GM10266 (cell line): Measurements from ENCODE around the gene RBMS3.

Experiments used
- DNase-seq: peaks from one replicate; pipeline ENCODE4 v3.0.0; 2012; ENCODE audit errors: extremely low spot score
- TF ChIP-seq, protein P1 (sequence below): IDR thresholded peaks from 2 replicates; pipeline ENCODE4 v1.5.1; 2012; ENCODE audit warnings: mild to moderate bottlenecking, low read depth; ENCODE audit not compliant: control insufficient read depth, insufficient read depth; ENCODE audit errors: missing control alignments

The RBMS3 gene

DNA sequence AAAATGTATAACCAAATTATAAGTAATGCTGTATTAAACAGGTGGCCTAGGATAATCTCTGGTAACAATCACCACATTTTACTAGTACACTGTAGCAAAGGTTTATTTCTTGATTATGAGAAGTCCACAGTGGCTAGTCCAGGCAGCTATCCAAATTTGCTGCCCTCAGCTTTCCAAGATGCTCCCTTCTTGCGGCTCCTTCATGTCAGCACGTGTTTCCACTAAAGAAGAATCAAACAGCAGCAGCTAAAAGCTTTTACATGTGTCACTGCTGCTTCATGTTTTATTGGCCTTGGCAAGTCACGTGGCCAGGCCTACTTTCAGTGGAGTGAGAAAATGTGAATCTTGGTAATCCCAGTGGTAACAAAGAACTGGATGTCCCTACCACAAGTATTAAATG is 5.6 kb upstream of the RBMS3 start:
- TF ChIP-seq, protein P1, sequence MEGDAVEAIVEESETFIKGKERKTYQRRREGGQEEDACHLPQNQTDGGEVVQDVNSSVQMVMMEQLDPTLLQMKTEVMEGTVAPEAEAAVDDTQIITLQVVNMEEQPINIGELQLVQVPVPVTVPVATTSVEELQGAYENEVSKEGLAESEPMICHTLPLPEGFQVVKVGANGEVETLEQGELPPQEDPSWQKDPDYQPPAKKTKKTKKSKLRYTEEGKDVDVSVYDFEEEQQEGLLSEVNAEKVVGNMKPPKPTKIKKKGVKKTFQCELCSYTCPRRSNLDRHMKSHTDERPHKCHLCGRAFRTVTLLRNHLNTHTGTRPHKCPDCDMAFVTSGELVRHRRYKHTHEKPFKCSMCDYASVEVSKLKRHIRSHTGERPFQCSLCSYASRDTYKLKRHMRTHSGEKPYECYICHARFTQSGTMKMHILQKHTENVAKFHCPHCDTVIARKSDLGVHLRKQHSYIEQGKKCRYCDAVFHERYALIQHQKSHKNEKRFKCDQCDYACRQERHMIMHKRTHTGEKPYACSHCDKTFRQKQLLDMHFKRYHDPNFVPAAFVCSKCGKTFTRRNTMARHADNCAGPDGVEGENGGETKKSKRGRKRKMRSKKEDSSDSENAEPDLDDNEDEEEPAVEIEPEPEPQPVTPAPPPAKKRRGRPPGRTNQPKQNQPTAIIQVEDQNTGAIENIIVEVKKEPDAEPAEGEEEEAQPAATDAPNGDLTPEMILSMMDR, result no peak
- no peak for DNase-seq

DNA sequence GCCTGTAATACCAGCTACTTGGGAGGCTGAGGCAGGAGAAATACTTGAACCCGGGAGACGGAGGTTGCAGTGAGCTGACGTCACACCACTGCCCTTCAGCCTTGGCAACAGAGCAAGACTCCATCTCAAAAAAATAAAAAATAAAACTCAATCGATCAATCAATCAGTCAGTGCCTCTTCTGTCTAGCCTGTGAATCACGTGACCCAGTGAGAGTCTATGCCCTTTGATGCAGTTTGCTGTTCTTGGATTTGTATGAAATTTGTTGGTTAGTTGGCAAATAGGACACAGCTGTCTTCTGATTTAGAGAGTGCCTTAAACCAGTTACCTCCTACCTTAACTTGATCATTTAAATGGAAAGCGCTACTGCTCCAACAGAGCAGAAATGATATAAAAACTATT is 3.6 kb upstream of the RBMS3 start:
- TF ChIP-seq, protein P1, result no peak
- no peak for DNase-seq

DNA sequence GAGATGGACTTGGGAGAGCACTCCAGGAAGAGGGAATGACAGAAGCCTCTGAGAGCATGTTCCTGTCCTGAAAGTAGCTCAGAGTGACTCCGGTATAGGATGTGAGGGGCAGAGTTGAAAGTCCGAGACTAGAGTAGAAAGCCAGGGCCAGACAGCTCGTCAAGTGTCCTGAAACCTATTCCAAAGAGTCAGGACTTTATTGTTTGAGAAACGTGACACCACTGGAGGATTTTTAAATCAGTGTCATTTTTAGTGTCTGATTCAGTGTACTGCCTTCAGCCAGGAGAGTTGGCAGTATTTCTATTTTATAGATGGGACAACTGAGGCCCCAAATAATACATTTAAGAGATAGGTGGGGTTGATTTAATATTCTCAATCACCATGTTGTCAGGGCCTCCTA is 1.6 kb upstream of the RBMS3 start:
- no peak for DNase-seq

DNA sequence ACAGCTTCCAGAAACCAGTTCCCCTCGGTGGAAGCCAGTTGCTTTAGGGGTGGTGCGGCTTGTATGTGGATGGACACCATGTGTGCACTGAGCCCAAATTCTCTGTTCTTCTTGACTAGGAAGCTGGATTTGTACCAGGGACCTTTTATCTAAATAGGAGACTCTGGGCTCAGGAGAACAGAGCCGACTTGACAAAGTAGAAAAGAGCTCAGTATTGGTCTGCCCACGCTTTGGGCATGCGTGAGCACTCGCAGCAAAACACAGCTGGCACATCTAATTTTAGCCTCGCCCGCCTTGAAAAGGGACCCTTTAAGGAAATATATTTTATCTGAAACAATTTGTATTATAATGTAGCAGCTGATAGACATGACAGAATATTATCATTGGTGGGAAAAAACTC is 1.1 kb upstream of the RBMS3 start:
- TF ChIP-seq, protein P1, result no peak

More for the DNA sequence above, 1.6 kb upstream of the RBMS3 start:
- TF ChIP-seq, protein P1, result no peak

DNA sequence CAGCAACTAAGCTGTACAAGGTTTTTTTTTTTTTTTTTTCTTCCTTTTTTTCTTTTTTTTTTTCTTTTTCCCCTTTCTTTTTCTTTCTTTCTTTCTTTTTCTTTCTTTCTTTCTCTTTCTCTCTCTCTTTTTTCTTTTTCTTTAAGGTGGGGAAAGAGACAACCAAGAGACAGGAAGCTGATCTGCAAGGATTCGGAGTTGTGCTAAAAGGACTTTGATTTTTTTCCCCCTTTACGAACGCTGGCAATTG is 148 bp downstream of the RBMS3 start:
- TF ChIP-seq, protein P1, result no peak
- no peak for DNase-seq

More for the DNA sequence above, 1.1 kb upstream of the RBMS3 start:
- DNase-seq, result no peak

DNA sequence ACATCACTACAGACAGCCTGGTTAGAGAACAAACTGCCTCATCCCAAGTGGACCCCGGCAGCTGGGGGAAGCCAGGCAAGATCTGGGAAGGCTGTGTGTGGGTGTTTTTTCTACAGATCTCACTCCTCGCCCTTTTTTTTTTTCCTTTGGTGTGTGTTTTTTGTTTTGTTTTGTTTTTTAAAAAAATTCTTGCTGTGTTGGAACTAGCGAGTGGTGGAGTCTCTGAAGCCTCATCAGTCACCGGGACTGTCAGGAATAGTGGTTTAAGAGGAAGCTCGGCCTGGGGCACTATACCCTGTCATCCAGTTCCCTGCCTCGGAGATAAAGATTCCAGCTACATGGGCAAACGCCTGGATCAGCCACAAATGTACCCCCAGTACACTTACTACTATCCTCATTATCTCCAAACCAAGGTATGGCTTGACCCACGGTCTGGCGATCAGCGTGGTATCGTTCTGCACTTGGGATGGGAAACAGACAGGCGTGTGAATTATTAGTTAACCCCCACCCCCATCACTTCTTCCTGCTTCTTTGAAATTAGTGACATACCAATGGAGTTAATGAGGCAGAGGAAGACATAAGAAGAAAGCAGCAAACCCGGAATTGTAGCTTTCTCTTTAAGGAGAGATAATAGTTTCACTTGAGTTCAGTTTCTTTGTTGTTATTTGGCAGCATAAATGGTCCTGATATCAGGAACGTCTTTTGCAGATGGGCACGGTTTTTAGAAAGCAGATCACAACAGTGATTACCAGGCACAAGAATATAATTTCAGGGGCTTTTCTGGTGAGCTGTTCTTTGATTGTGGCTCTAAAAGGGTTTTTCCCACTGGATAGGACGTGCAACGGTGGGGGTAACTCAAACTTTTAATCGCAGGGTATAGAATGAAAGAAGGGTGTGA is 722 bp downstream of the RBMS3 start:
- TF ChIP-seq, protein P1, result no peak
- DNase-seq, result peak; percentile 20

DNA sequence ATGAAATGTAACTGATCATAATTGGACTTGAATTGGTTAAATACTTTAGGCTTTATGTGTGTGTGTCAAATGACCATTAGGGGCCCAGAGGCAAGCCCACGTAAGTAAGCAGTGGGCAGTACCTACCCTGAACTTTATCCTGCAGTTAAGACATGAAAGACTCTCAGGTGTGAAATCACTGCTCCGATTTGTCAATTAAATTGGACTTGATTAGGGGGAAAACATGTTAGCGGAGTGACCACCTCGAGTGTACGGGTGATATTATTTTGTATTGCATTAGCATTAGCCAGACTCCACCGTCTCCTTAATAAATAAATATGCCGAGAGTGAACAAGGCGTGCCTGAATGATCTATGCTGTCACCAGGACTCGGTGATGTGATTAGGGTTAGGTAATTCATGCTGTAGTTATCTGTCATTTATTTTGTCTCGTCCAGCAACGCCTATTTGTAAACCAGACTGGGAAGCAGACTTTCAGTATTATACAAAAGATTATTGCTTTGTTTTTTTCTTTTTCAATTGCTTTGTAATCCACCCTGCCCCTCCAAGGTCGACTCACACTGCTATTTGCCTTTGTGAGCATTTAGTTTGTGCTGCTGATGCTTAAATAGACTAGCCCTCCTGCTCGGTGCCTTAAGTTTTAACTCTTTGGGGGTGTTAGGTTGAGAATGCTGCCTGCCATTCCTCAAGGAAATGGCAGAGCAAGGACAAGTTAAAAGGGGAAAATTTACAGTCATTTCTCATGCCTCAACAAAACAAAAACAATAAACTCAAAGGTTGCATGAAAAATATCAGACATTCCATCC is 1.8 kb downstream of the RBMS3 start:
- no peak for DNase-seq
- TF ChIP-seq, protein P1, result no peak
